T-helper 9 cell (primary cell): Measurements from ENCODE around the gene HES5.
"Not testable (repeated sequence)": the region's sequence is repeated elsewhere in the genome, so short reads cannot be mapped to it uniquely, and the experiment has no call there.

Source experiments
- DNase-seq: peaks from one replicate; pipeline ENCODE4 v3.0.0-alpha.2; 2020
- total RNA-seq, 2 donors: gene quantifications; one replicate each; lab custom pipeline; 2026; lab: John Stamatoyannopoulos, UW

The HES5 gene
- 0 reads per million in 2 donors for total RNA-seq

- DNase-seq = no peak
Measured at GRCh38 chr1:2529784-2530512, at the start of gene HES5. HES5 (minus strand) TSS chr1:2530263; CDS start chr1:2530164, 99 bp downstream.

- no peak for DNase-seq
Measured at GRCh38 chr1:2578758-2579118, 48.7 kb upstream of the HES5 start.

GRCh38 chr1:2577565-2578075 is 47.6 kb upstream of the HES5 start:
- DNase-seq = peak; percentile 41

GRCh38 chr1:2575801-2576663 is 46.0 kb upstream of the HES5 start:
- no peak for DNase-seq

GRCh38 chr1:2574350-2574749 is 44.3 kb upstream of the HES5 start:
- no peak for DNase-seq

GRCh38 chr1:2573250-2573920 is 43.3 kb upstream of the HES5 start:
- no peak for DNase-seq

GRCh38 chr1:2571348-2571747 is 41.3 kb upstream of the HES5 start:
- no peak for DNase-seq

GRCh38 chr1:2570332-2570731 is 40.3 kb upstream of the HES5 start:
- DNase-seq = no peak

GRCh38 chr1:2569703-2570102 is 39.6 kb upstream of the HES5 start:
- not testable (repeated sequence) for DNase-seq

GRCh38 chr1:2569060-2569459 is 39.0 kb upstream of the HES5 start:
- DNase-seq = no peak

- not testable (repeated sequence) for DNase-seq
Measured at GRCh38 chr1:2568187-2568816, 38.2 kb upstream of the HES5 start.

GRCh38 chr1:2567083-2567679 is 37.1 kb upstream of the HES5 start:
- DNase-seq = no peak

GRCh38 chr1:2566101-2567045 is 36.3 kb upstream of the HES5 start:
- DNase-seq = no peak

- DNase-seq = no peak
Measured at GRCh38 chr1:2564815-2565374, 34.8 kb upstream of the HES5 start.

GRCh38 chr1:2564006-2564814 is 34.1 kb upstream of the HES5 start:
- no peak for DNase-seq

- no peak for DNase-seq
Measured at GRCh38 chr1:2563205-2563604, 33.1 kb upstream of the HES5 start.

- no peak for DNase-seq
Measured at GRCh38 chr1:2561898-2562895, 32.1 kb upstream of the HES5 start.

GRCh38 chr1:2561446-2561845 is 31.4 kb upstream of the HES5 start:
- DNase-seq = no peak
